GM12878 (cell line): Measurements from ENCODE around the gene NDST4. TPM values are rescaled to one million over a fixed set of nuclear protein-coding genes. Genes with fewer than 3 reads are reported as not detected.

Experiments
- ATAC-seq: fragments of 200-7000 bp; cut with Tn5 transposase; 3 replicates; pipeline ENCODE4 v1.9.1; 2020; ENCODE audit warnings: mild to moderate bottlenecking, moderate library complexity
- BruUV-seq: library from RNA; stranded (reverse); fragments of 400-500 nt; replicated peaks from 2 replicates; lab custom pipeline; 2021; lab: Mats Ljungman, UMichigan
- CTCF ChIA-PET: fragments of 300-600 bp; sonication (Branson Sonifier 250); formaldehyde crosslinking; extraction: SDS; loops from one replicate; lab custom pipeline; 2021; ENCODE audit warnings: inconsistent platforms; lab: Yijun Ruan, JAX
- POLR2A ChIA-PET: fragments of 350-600 bp; formaldehyde crosslinking; extraction: SDS; loops from one replicate; lab custom pipeline; 2021; ENCODE audit warnings: inconsistent platforms; lab: Charles Lee
- RAD21 ChIA-PET: fragments of 300-600 bp; sonication (Branson Sonifier 250); formaldehyde crosslinking; loops from one replicate; lab custom pipeline; 2023; ENCODE audit warnings: antibody characterized with exemption; ENCODE audit not compliant: unreplicated experiment; lab: Charles Lee
- SMC1A ChIA-PET: fragments of 300-600 bp; sonication (Branson Sonifier 250); formaldehyde crosslinking; loops from one replicate; lab custom pipeline; 2023; ENCODE audit not compliant: unreplicated experiment, uncharacterized antibody; lab: Charles Lee
- DNase-seq: peaks from one replicate; pipeline ENCODE4 v3.0.0-alpha.2; 2011; ENCODE audit warnings: low read depth, low spot score
- FAIRE-seq: peaks from 3 replicates; lab custom pipeline; 2011; peaks lifted over from hg19 to GRCh38; lab: Jason Lieb, UNC
- H2AFZ ChIP-seq: 2 replicates; pipeline ENCODE4 v1.6.0; 2011; ENCODE audit warnings: low read depth, low read length, control low read depth; ENCODE audit not compliant: control insufficient read depth
- H3K27ac ChIP-seq: 2 replicates; pipeline ENCODE4 v1.5.1; 2011; ENCODE audit warnings: control low read depth; ENCODE audit not compliant: control insufficient read depth, insufficient read depth
- H3K27me3 ChIP-seq, 2 experiments: replicated peaks in 1 of 2; 2 replicates each; pipeline versions ENCODE4 v1.6.0 to v1.6.1; 2011; ENCODE audit warnings: low read length in 1 of 2; ENCODE audit not compliant: control insufficient read depth in 2 of 2, insufficient read depth in 2 of 2
- H3K36me3 ChIP-seq, 2 experiments: 2 replicates each; pipeline ENCODE4 v1.5.1; 2011; ENCODE audit warnings: low read length in 1 of 2; ENCODE audit not compliant: control insufficient read depth in 2 of 2, insufficient read depth in 2 of 2
- H3K4me1 ChIP-seq: 2 replicates; pipeline ENCODE4 v1.6.1; 2011; ENCODE audit warnings: mild to moderate bottlenecking, low read length, moderate library complexity, mixed read lengths; ENCODE audit not compliant: control insufficient read depth, insufficient read depth
- H3K4me2 ChIP-seq: 2 replicates; pipeline ENCODE4 v1.6.0; 2011; ENCODE audit warnings: control low read depth; ENCODE audit not compliant: control insufficient read depth, insufficient read depth
- H3K4me3 ChIP-seq: fragments of 200-600 bp; sonication (generic); 2 replicates; pipeline ENCODE4 v1.5.1; 2016
- H3K79me2 ChIP-seq: 2 replicates; pipeline ENCODE4 v1.6.0; 2011; ENCODE audit warnings: low read length; ENCODE audit not compliant: control insufficient read depth, insufficient read depth
- H3K9ac ChIP-seq: 2 replicates; pipeline ENCODE4 v1.8.0; 2011; ENCODE audit warnings: low read length, control low read depth, mixed read lengths; ENCODE audit not compliant: control insufficient read depth, insufficient read depth
- H3K9me3 ChIP-seq: replicated peaks from 3 replicates; pipeline ENCODE4 v1.5.1; 2011; ENCODE audit warnings: mild to moderate bottlenecking, low read length; ENCODE audit not compliant: control insufficient read depth, insufficient read depth
- H4K20me1 ChIP-seq: 2 replicates; pipeline ENCODE4 v1.6.0; 2011; ENCODE audit not compliant: control insufficient read depth, insufficient read depth
- E4F1 ChIP-seq: fragments of 450-650 bp; IDR thresholded peaks from 2 replicates; pipeline ENCODE4 v1.6.1; 2018; ENCODE audit warnings: borderline replicate concordance, mild to moderate bottlenecking; ENCODE audit not compliant: partially characterized antibody
- HDAC6 ChIP-seq: fragments of 200-600 bp; sonication (generic); IDR thresholded peaks from one replicate; pipeline ENCODE4 v1.8.0; 2017; ENCODE audit warnings: antibody characterized with exemption; ENCODE audit not compliant: unreplicated experiment
- IKZF1 ChIP-seq: fragments of 450-650 bp; conservative IDR thresholded peaks from 2 replicates; pipeline ENCODE4 v1.6.1; 2017; ENCODE audit warnings: antibody characterized with exemption, mild to moderate bottlenecking
- MEF2A ChIP-seq: IDR thresholded peaks from 2 replicates; pipeline ENCODE4 v1.6.1; 2011; ENCODE audit warnings: low read depth, mild to moderate bottlenecking, low read length, moderate library complexity; ENCODE audit not compliant: insufficient read depth
- NBN ChIP-seq: fragments of 450-650 bp; IDR thresholded peaks from 2 replicates; pipeline ENCODE4 v1.6.1; 2016
- NFYA ChIP-seq: IDR thresholded peaks from 2 replicates; pipeline ENCODE4 v1.6.1; 2011; ENCODE audit warnings: low read depth, mild to moderate bottlenecking, low read length, improper control_type of control experiment, borderline replicate concordance
- NR2C2 ChIP-seq: IDR thresholded peaks from 2 replicates; pipeline ENCODE4 v1.6.1; 2011; ENCODE audit warnings: borderline replicate concordance, low read depth; ENCODE audit not compliant: control insufficient read depth, insufficient read length
- NR2F1 ChIP-seq: fragments of 450-650 bp; conservative IDR thresholded peaks from 2 replicates; pipeline ENCODE4 v1.6.1; 2017; ENCODE audit warnings: mild to moderate bottlenecking
- POLR2AphosphoS2 ChIP-seq: IDR thresholded peaks from 2 replicates; pipeline ENCODE4 v1.6.1; 2011; ENCODE audit warnings: low read depth, mild to moderate bottlenecking, low read length, improper control_type of control experiment, moderate library complexity
- RAD51 ChIP-seq: fragments of 450-650 bp; IDR thresholded peaks from 2 replicates; pipeline ENCODE4 v1.6.1; 2016; ENCODE audit warnings: moderate library complexity, mild to moderate bottlenecking, inconsistent platforms
- SMARCA5 ChIP-seq: fragments of 450-650 bp; IDR thresholded peaks from 2 replicates; pipeline ENCODE4 v1.6.1; 2017; ENCODE audit warnings: mild to moderate bottlenecking
- WGBS: methylation state at CpG from one replicate; pipeline ENCODE4 v1.1.6; 2016; ENCODE audit warnings: low lambda C conversion rate; ENCODE audit not compliant: insufficient replicate concordance, insufficient coverage; ENCODE audit errors: missing lambda C conversion rate; 5-methylcytosine and 5-hydroxymethylcytosine counted together
- in situ Hi-C: fragments of 300-500 bp; cut with MboI; formaldehyde crosslinking; loops from 9 replicates; pipeline ENCODE4 v1.14.3; 2018; ENCODE audit warnings: mixed read lengths
- intact Hi-C: fragments of 100-400 bp; cut with micrococcal nuclease; formaldehyde crosslinking; loops from one replicate; pipeline ENCODE4 v1.14.2; 2022; ENCODE audit not compliant: unreplicated experiment
- polyA plus RNA-seq, 11 experiments: library from polyadenylated mRNA; depleted of rRNA in 4 of 11; unstranded in 6 of 11; stranded (reverse) in 5 of 11; fragments of >200 nt; fragmentation: Nextera tagmentation in 4 of 11; fragmentation: Illumina TruSeq in 1 of 11; extraction: Ambion mirVana in 4 of 11; extraction: Trizol in 1 of 11; gene quantifications; 1 replicate in 1 of 11; 2 replicates in 10 of 11; pipeline versions ENCODE4 v1.2.1 to v1.2.3, GENCODE V29; 2011 to 2016; ENCODE audit warnings: inconsistent platforms in 2 of 11, missing spikeins in 2 of 11, low read depth in 1 of 11
- total RNA-seq, 4 experiments: library from RNA; depleted of rRNA in 3 of 4; stranded (reverse); fragments of >200 nt in 3 of 4; fragmentation: Illumina TruSeq in 1 of 4; extraction: Trizol in 1 of 4; gene quantifications; 2 replicates each; pipeline versions ENCODE4 v1.2.1 to v1.2.3, GENCODE V29; 2013 to 2021
- TF ChIP-seq, protein P1 (sequence below): IDR thresholded peaks from 2 replicates; pipeline ENCODE4 v1.6.1; 2012; ENCODE audit warnings: improper control_type of control experiment, low read depth, low read length; ENCODE audit not compliant: insufficient replicate concordance
- TF ChIP-seq, protein P2 (sequence below): fragments of 450-650 bp; conservative IDR thresholded peaks from 2 replicates; pipeline ENCODE4 v1.6.1; 2017; ENCODE audit warnings: mild to moderate bottlenecking, moderate library complexity
- TF ChIP-seq, protein P3 (sequence below): fragments of 150-350 bp; IDR thresholded peaks from 2 replicates; pipeline ENCODE4 v1.6.1; 2014; ENCODE audit warnings: mild to moderate bottlenecking, low read depth, low read length

Gene NDST4
- total and polyA plus RNA-seq, 10 of the 15 experiments (the other 5 are each of a cell fraction or from before 2014, with no cell fraction given) = 0.04 to 0.11 (median 0.07) TPM; not detected in 6

DNA sequence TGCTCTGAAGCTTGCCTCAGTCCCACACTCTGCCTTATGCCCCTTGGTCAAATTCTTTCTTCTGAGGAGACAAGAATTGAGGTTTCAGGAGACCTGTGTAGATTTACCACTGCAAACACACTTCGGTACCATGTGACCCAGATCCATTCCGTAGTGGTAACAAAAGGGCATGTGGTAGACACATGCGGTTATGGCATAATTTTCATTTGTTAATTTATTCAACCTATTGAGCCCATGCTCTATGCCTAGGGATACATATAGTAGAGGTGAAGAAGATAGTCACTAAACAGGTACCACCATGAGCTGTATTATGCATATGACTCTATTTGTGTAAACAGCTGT lies 190.9 kb downstream of the NDST4 start:
- in situ Hi-C loops (no loop called here), intact Hi-C loops (no loop called here)
- H3K4me1 ChIP-seq = no peaks in the 10 kb centered on the region
- H3K4me3 ChIP-seq = no peak overlapping the region
- no TSS peak for BruUV-seq
- no peak for FAIRE-seq
- no peak for ATAC-seq
- H3K4me2 ChIP-seq = no peak overlapping the region
- H3K36me3 ChIP-seq = no peaks in the 10 kb centered on the region
- no peak overlapping the region for H3K27ac ChIP-seq
- no peak overlapping the region for H2AFZ ChIP-seq
- WGBS = 98% methylated on average over 3 of the region's 3 CpGs
- no peaks in the 10 kb centered on the region for H3K9me3 ChIP-seq
- H3K27me3 ChIP-seq = no peaks in the 10 kb centered on the region
- POLR2A ChIA-PET = interaction anchor here (0.5 kb wide), 1 partner anchor 55 kb away, joined by 3 read pairs; no protein-coding TSS in a partner anchor
- no peak overlapping the region for H3K9ac ChIP-seq
- RAD21 ChIA-PET = no interaction called here
- SMC1A ChIA-PET = interaction anchor here (0.5 to 1.2 kb wide), 2 partner anchors 15 to 1931 kb away, joined by 3 to 5 read pairs; no protein-coding TSS in a partner anchor
- no peaks in the 10 kb centered on the region for H3K79me2 ChIP-seq
- CTCF ChIA-PET = no interaction called here
- no peaks in the 10 kb centered on the region for H4K20me1 ChIP-seq
- DNase-seq = no peak
- TF ChIP-seq NR2F1 (no peak), MEF2A (no peak), NR2C2 (no peak), NFYA (no peak), E4F1 (no peak), RAD51 (no peak), SMARCA5 (no peak), IKZF1 (no peak), POLR2AphosphoS2 (no peak), HDAC6 (no peak), NBN (no peak)
- TF ChIP-seq, protein P1, sequence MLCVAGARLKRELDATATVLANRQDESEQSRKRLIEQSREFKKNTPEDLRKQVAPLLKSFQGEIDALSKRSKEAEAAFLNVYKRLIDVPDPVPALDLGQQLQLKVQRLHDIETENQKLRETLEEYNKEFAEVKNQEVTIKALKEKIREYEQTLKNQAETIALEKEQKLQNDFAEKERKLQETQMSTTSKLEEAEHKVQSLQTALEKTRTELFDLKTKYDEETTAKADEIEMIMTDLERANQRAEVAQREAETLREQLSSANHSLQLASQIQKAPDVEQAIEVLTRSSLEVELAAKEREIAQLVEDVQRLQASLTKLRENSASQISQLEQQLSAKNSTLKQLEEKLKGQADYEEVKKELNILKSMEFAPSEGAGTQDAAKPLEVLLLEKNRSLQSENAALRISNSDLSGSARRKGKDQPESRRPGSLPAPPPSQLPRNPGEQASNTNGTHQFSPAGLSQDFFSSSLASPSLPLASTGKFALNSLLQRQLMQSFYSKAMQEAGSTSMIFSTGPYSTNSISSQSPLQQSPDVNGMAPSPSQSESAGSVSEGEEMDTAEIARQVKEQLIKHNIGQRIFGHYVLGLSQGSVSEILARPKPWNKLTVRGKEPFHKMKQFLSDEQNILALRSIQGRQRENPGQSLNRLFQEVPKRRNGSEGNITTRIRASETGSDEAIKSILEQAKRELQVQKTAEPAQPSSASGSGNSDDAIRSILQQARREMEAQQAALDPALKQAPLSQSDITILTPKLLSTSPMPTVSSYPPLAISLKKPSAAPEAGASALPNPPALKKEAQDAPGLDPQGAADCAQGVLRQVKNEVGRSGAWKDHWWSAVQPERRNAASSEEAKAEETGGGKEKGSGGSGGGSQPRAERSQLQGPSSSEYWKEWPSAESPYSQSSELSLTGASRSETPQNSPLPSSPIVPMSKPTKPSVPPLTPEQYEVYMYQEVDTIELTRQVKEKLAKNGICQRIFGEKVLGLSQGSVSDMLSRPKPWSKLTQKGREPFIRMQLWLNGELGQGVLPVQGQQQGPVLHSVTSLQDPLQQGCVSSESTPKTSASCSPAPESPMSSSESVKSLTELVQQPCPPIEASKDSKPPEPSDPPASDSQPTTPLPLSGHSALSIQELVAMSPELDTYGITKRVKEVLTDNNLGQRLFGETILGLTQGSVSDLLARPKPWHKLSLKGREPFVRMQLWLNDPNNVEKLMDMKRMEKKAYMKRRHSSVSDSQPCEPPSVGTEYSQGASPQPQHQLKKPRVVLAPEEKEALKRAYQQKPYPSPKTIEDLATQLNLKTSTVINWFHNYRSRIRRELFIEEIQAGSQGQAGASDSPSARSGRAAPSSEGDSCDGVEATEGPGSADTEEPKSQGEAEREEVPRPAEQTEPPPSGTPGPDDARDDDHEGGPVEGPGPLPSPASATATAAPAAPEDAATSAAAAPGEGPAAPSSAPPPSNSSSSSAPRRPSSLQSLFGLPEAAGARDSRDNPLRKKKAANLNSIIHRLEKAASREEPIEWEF = no peak
- TF ChIP-seq, protein P2, sequence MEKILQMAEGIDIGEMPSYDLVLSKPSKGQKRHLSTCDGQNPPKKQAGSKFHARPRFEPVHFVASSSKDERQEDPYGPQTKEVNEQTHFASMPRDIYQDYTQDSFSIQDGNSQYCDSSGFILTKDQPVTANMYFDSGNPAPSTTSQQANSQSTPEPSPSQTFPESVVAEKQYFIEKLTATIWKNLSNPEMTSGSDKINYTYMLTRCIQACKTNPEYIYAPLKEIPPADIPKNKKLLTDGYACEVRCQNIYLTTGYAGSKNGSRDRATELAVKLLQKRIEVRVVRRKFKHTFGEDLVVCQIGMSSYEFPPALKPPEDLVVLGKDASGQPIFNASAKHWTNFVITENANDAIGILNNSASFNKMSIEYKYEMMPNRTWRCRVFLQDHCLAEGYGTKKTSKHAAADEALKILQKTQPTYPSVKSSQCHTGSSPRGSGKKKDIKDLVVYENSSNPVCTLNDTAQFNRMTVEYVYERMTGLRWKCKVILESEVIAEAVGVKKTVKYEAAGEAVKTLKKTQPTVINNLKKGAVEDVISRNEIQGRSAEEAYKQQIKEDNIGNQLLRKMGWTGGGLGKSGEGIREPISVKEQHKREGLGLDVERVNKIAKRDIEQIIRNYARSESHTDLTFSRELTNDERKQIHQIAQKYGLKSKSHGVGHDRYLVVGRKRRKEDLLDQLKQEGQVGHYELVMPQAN = no peak
- TF ChIP-seq, protein P3, sequence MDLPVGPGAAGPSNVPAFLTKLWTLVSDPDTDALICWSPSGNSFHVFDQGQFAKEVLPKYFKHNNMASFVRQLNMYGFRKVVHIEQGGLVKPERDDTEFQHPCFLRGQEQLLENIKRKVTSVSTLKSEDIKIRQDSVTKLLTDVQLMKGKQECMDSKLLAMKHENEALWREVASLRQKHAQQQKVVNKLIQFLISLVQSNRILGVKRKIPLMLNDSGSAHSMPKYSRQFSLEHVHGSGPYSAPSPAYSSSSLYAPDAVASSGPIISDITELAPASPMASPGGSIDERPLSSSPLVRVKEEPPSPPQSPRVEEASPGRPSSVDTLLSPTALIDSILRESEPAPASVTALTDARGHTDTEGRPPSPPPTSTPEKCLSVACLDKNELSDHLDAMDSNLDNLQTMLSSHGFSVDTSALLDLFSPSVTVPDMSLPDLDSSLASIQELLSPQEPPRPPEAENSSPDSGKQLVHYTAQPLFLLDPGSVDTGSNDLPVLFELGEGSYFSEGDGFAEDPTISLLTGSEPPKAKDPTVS = no peak
